WTC11 (cell line): ENCODE data around the gene CPLANE1. TPM values are rescaled to one million over a fixed set of nuclear protein-coding genes. Genes with fewer than 3 reads are reported as not detected.

Experiments
- ATAC-seq: fragments of 200-7000 bp; cut with Tn5 transposase; 2 replicates; pipeline ENCODE4 v1.10.0; 2021; ENCODE audit warnings: mild to moderate bottlenecking, moderate library complexity
- CTCF ChIA-PET: fragments of 300-600 bp; sonication (Branson Sonifier 250); formaldehyde crosslinking; loops from one replicate; lab custom pipeline; 2021; ENCODE audit warnings: antibody characterized with exemption; lab: Charles Lee
- POLR2A ChIA-PET: fragments of 350-600 bp; sonication (Branson Sonifier 250); formaldehyde crosslinking; loops from one replicate; lab custom pipeline; 2021; ENCODE audit warnings: antibody characterized with exemption; lab: Charles Lee
- DNase-seq: peaks from one replicate; pipeline ENCODE4 v3.0.0; 2021; ENCODE audit warnings: low spot score
- H3K27ac Mint-ChIP-seq: 2 replicates; pipeline ENCODE4 v1.8.0; 2021; ENCODE audit warnings: mixed read lengths
- H3K27me3 Mint-ChIP-seq: 2 replicates; pipeline ENCODE4 v1.8.0; 2021; ENCODE audit warnings: low read depth, mild to moderate bottlenecking, moderate library complexity, mixed read lengths
- H3K36me3 Mint-ChIP-seq: 2 replicates; pipeline ENCODE4 v1.8.0; 2021; ENCODE audit warnings: mixed read lengths
- H3K4me1 Mint-ChIP-seq: 2 replicates; pipeline ENCODE4 v1.8.0; 2022; ENCODE audit warnings: mixed read lengths
- H3K4me3 Mint-ChIP-seq: 2 replicates; pipeline ENCODE4 v1.8.0; 2021; ENCODE audit warnings: mild to moderate bottlenecking, moderate library complexity, mixed read lengths
- H3K9me3 Mint-ChIP-seq: 2 replicates; pipeline ENCODE4 v1.8.0; 2021; ENCODE audit warnings: mixed read lengths
- AR ChIP-seq: fragments of 250-450 bp; sonication (Bioruptor Pico); IDR thresholded peaks from 2 replicates; pipeline ENCODE4 v1.9.0; 2021; ENCODE audit warnings: mild to moderate bottlenecking
- CREB1 ChIP-seq: sonication (generic); formaldehyde crosslinking; IDR thresholded peaks from 2 replicates; pipeline ENCODE4 v1.8.0; 2023; ENCODE audit warnings: mild to moderate bottlenecking, missing genetic modification reagents
- E2F4 ChIP-seq: sonication (generic); formaldehyde crosslinking; IDR thresholded peaks from 2 replicates; pipeline ENCODE4 v1.8.1; 2022; ENCODE audit warnings: low read depth, mild to moderate bottlenecking, moderate library complexity, missing genetic modification reagents, borderline replicate concordance
- EMX1 ChIP-seq: fragments of 250-450 bp; sonication (Bioruptor Pico); IDR thresholded peaks from 2 replicates; pipeline ENCODE4 v1.8.0; 2021; ENCODE audit warnings: mild to moderate bottlenecking
- GRHL2 ChIP-seq: fragments of 250-450 bp; sonication (Bioruptor Pico); IDR thresholded peaks from 2 replicates; pipeline ENCODE4 v1.8.0; 2022; ENCODE audit warnings: mild to moderate bottlenecking, moderate library complexity; ENCODE audit not compliant: insufficient replicate concordance, severe bottlenecking
- HMGA2 ChIP-seq: fragments of 250-450 bp; sonication (Bioruptor Pico); IDR thresholded peaks from 2 replicates; pipeline ENCODE4 v1.4.0; 2021; ENCODE audit warnings: mild to moderate bottlenecking, moderate library complexity
- HMGXB4 ChIP-seq: sonication (generic); formaldehyde crosslinking; IDR thresholded peaks from 2 replicates; pipeline ENCODE4 v1.8.1; 2023; ENCODE audit warnings: mild to moderate bottlenecking, moderate library complexity, missing genetic modification reagents
- IRF1 ChIP-seq: sonication (generic); formaldehyde crosslinking; IDR thresholded peaks from 2 replicates; pipeline ENCODE4 v1.8.0; 2023; ENCODE audit warnings: missing genetic modification reagents
- IRF2 ChIP-seq: sonication (generic); formaldehyde crosslinking; IDR thresholded peaks from 2 replicates; pipeline ENCODE4 v1.8.0; 2022; ENCODE audit warnings: low read depth, missing genetic modification reagents, borderline replicate concordance
- JAZF1 ChIP-seq: fragments of 250-450 bp; sonication (Bioruptor Pico); IDR thresholded peaks from 2 replicates; pipeline ENCODE4 v1.9.0; 2021; ENCODE audit warnings: moderate library complexity, mild to moderate bottlenecking, inconsistent platforms
- NFE2L1 ChIP-seq: sonication (generic); formaldehyde crosslinking; IDR thresholded peaks from 2 replicates; pipeline ENCODE4 v1.8.1; 2023; ENCODE audit warnings: missing genetic modification reagents
- NR1H2 ChIP-seq: sonication (generic); formaldehyde crosslinking; IDR thresholded peaks from 2 replicates; pipeline ENCODE4 v1.9.0; 2021; ENCODE audit warnings: mild to moderate bottlenecking, moderate library complexity, missing genetic modification reagents
- PRRX2 ChIP-seq: fragments of 250-450 bp; sonication (Bioruptor Pico); IDR thresholded peaks from 2 replicates; pipeline ENCODE4 v1.8.0; 2021; ENCODE audit warnings: mild to moderate bottlenecking
- RORB ChIP-seq: fragments of 250-450 bp; sonication (Bioruptor Pico); IDR thresholded peaks from 2 replicates; pipeline ENCODE4 v1.9.0; 2021; ENCODE audit warnings: mild to moderate bottlenecking
- SMAD4 ChIP-seq: sonication (generic); formaldehyde crosslinking; IDR thresholded peaks from 2 replicates; pipeline ENCODE4 v1.8.0; 2022; ENCODE audit warnings: mild to moderate bottlenecking, missing genetic modification reagents
- SP1 ChIP-seq: sonication (generic); formaldehyde crosslinking; conservative IDR thresholded peaks from 2 replicates; pipeline ENCODE4 v1.8.1; 2022; ENCODE audit warnings: missing genetic modification reagents
- ZNF219 ChIP-seq: sonication (generic); formaldehyde crosslinking; IDR thresholded peaks from 2 replicates; pipeline ENCODE4 v1.8.0; 2023; ENCODE audit warnings: missing genetic modification reagents, mild to moderate bottlenecking, borderline replicate concordance
- ZNF232 ChIP-seq: sonication (generic); formaldehyde crosslinking; IDR thresholded peaks from 2 replicates; pipeline ENCODE4 v1.8.0; 2022; ENCODE audit warnings: mild to moderate bottlenecking, missing genetic modification reagents
- ZNF263 ChIP-seq: sonication (generic); formaldehyde crosslinking; IDR thresholded peaks from 2 replicates; pipeline ENCODE4 v1.8.1; 2022; ENCODE audit warnings: low read depth, mild to moderate bottlenecking, moderate library complexity, missing genetic modification reagents
- ZNF281 ChIP-seq: sonication (generic); formaldehyde crosslinking; IDR thresholded peaks from 2 replicates; pipeline ENCODE4 v1.8.0; 2023; ENCODE audit warnings: mild to moderate bottlenecking, missing genetic modification reagents
- ZNF317 ChIP-seq: sonication (generic); formaldehyde crosslinking; IDR thresholded peaks from 2 replicates; pipeline ENCODE4 v1.8.1; 2023; ENCODE audit warnings: low read depth, mild to moderate bottlenecking, moderate library complexity, missing genetic modification reagents, borderline replicate concordance
- ZNF396 ChIP-seq: fragments of 250-450 bp; sonication (Bioruptor Pico); IDR thresholded peaks from 2 replicates; pipeline ENCODE4 v1.8.0; 2021; ENCODE audit warnings: mild to moderate bottlenecking, moderate library complexity, borderline replicate concordance
- ZNF423 ChIP-seq: fragments of 250-450 bp; sonication (Bioruptor Pico); IDR thresholded peaks from 2 replicates; pipeline ENCODE4 v2.1.2; 2022; ENCODE audit warnings: mild to moderate bottlenecking, moderate library complexity
- ZSCAN18 ChIP-seq: fragments of 250-450 bp; sonication (Bioruptor Pico); IDR thresholded peaks from 2 replicates; pipeline ENCODE4 v2.1.2; 2022; ENCODE audit warnings: mild to moderate bottlenecking, moderate library complexity
- total RNA-seq: library from RNA; stranded (reverse); gene quantifications from 3 replicates; pipeline ENCODE4 v1.2.3, GENCODE V29; 2021

Gene CPLANE1
- total RNA-seq, 1 experiment from 2014 or later, result 4.8 TPM

- Mint-ChIP-seq H3K27ac (no peak overlapping the region), H3K27me3 (peaks cover 8% of the 10 kb centered on the region), H3K36me3 (peaks cover 15% of the 10 kb centered on the region), H3K4me3 (no peak overlapping the region), H3K4me1 (no peaks in the 10 kb centered on the region), H3K9me3 (peaks cover 32% of the 10 kb centered on the region)
- no peak for ATAC-seq
- ChIA-PET POLR2A (interaction anchor here (0.7 kb wide), 1 partner anchor 285 kb away, joined by 3 read pairs; no protein-coding TSS in a partner anchor), CTCF (no interaction called here)
- TF ChIP-seq CREB1 (CRISPR knock-in tag), result no peak
- TF ChIP-seq ZNF232 (CRISPR knock-in tag), result no peak
- no peak for TF ChIP-seq ZNF317 (CRISPR knock-in tag)
- no peak for TF ChIP-seq E2F4
- TF ChIP-seq PRRX2 (CRISPR knock-in tag), result no peak
- TF ChIP-seq HMGXB4 (CRISPR knock-in tag), result no peak
- no peak for TF ChIP-seq HMGA2 (CRISPR knock-in tag)
- no peak for TF ChIP-seq SMAD4 (CRISPR knock-in tag)
- TF ChIP-seq JAZF1 (CRISPR knock-in tag), result no peak
- no peak for TF ChIP-seq EMX1 (CRISPR knock-in tag)
- TF ChIP-seq ZSCAN18 (CRISPR knock-in tag), result no peak
- no peak for TF ChIP-seq GRHL2
- TF ChIP-seq NR1H2 (CRISPR knock-in tag), result no peak
- TF ChIP-seq RORB, result no peak
- no peak for TF ChIP-seq AR (CRISPR knock-in tag)
- no peak for TF ChIP-seq ZNF423
- no peak for DNase-seq
Observed at GRCh38 chr5:37275511-37275910, 26.3 kb upstream of the CPLANE1 start.

- peak; percentile 17 for DNase-seq
- peak; percentile 70 for ATAC-seq
- no peak overlapping the region for H3K27ac Mint-ChIP-seq
- H3K4me3 Mint-ChIP-seq, result no peak overlapping the region
- no peaks in the 10 kb centered on the region for H3K4me1 Mint-ChIP-seq
- no peaks in the 10 kb centered on the region for H3K36me3 Mint-ChIP-seq
- CTCF ChIA-PET, result no interaction called here
- POLR2A ChIA-PET, result interaction anchor here (1.2 kb wide), 1 partner anchor 23 kb away, joined by 4 read pairs; the partner anchor contains the start of gene CPLANE1
- 0 out of 2 replicates have a peak, but pooled peaks cover 3% of the 10 kb centered on the region for H3K27me3 Mint-ChIP-seq
- peaks cover 25% of the 10 kb centered on the region for H3K9me3 Mint-ChIP-seq
- no peak for TF ChIP-seq ZNF219
- no peak for TF ChIP-seq ZNF263 (CRISPR knock-in tag)
- no peak for TF ChIP-seq HMGXB4 (CRISPR knock-in tag)
- TF ChIP-seq CREB1 (CRISPR knock-in tag), result no peak
- no peak for TF ChIP-seq NFE2L1 (CRISPR knock-in tag)
- TF ChIP-seq SP1, result no peak
- TF ChIP-seq EMX1 (CRISPR knock-in tag), result no peak
- TF ChIP-seq IRF1, result no peak
- no peak for TF ChIP-seq IRF2 (CRISPR knock-in tag)
- TF ChIP-seq ZNF396 (CRISPR knock-in tag), result no peak
- no peak for TF ChIP-seq ZNF281 (CRISPR knock-in tag)
Observed at GRCh38 chr5:37272511-37272910, 23.3 kb upstream of the CPLANE1 start.
